K562 (cell line): ENCODE results near the gene KCTD16. TPM values are rescaled to one million over a fixed set of nuclear protein-coding genes. Genes with fewer than 3 reads are reported as not detected.

ENCODE experiments used
- ATAC-seq: fragments of 200-7000 bp; cut with Tn5 transposase; 3 replicates; pipeline ENCODE4 v1.9.1; 2020; ENCODE audit warnings: moderate library complexity
- BruUV-seq: library from RNA; stranded (reverse); fragments of 400-500 nt; replicated peaks from 2 replicates; lab custom pipeline; 2021; lab: Mats Ljungman, UMichigan
- CTCF ChIA-PET: fragments of 300-600 bp; formaldehyde crosslinking; extraction: SDS; loops from one replicate; lab custom pipeline; 2021; ENCODE audit warnings: low intra/inter-chr PET ratio; lab: Yijun Ruan, JAX
- POLR2A ChIA-PET: fragments of 300-600, 350-650 bp; sonication (Branson Sonifier 250); formaldehyde crosslinking; extraction: SDS; loops from one replicate; lab custom pipeline; 2021; ENCODE audit warnings: antibody characterized with exemption, inconsistent platforms; lab: Yijun Ruan, JAX
- DNase-seq, 4 experiments: peaks; one replicate each; pipeline versions ENCODE4 v3.0.0 to v3.0.0-alpha.2; 2011 to 2018; ENCODE audit warnings: low spot score in 3 of 4, mixed read lengths in 3 of 4; ENCODE audit errors: extremely low read depth in 1 of 4
- FAIRE-seq: peaks from 2 replicates; lab custom pipeline; 2011; peaks lifted over from hg19 to GRCh38; lab: Jason Lieb, UNC
- H2AFZ ChIP-seq: 2 replicates; pipeline ENCODE4 v1.6.0; 2011; ENCODE audit warnings: low read depth, low read length, control low read depth, inconsistent platforms
- H3K27ac ChIP-seq: fragments of 200-600 bp; 3 replicates; pipeline ENCODE4 v1.8.0; 2011; ENCODE audit warnings: low read depth, mild to moderate bottlenecking, control low read depth, inconsistent platforms, low read length, moderate library complexity, mixed read lengths; ENCODE audit errors: extremely low read depth
- H3K27me3 ChIP-seq, 2 experiments: fragments of 300-600 bp in 1 of 2; 2 replicates in 1 of 2; 3 replicates in 1 of 2; pipeline versions ENCODE4 v1.6.0 to v1.8.0; 2011; ENCODE audit warnings: inconsistent platforms in 2 of 2, low read length in 2 of 2, mild to moderate bottlenecking in 1 of 2, mixed read lengths in 1 of 2, moderate library complexity in 1 of 2; ENCODE audit not compliant: control insufficient read depth in 2 of 2, insufficient read depth in 2 of 2
- H3K36me3 ChIP-seq: fragments of 300-600 bp; 3 replicates; pipeline ENCODE4 v1.8.0; 2011; ENCODE audit warnings: mild to moderate bottlenecking, low read length, inconsistent platforms; ENCODE audit not compliant: control insufficient read depth, insufficient read depth
- H3K4me1 ChIP-seq, 2 experiments: fragments of 200-600 bp in 1 of 2; replicated peaks in 1 of 2; 2 replicates in 1 of 2; 3 replicates in 1 of 2; pipeline versions ENCODE4 v1.5.1 to v1.8.0; 2011; ENCODE audit warnings: inconsistent platforms in 2 of 2, low read length in 2 of 2, mild to moderate bottlenecking in 1 of 2, mixed read lengths in 1 of 2, moderate library complexity in 1 of 2; ENCODE audit not compliant: control insufficient read depth in 2 of 2, insufficient read depth in 2 of 2
- H3K4me2 ChIP-seq: 2 replicates; pipeline ENCODE4 v1.6.1; 2011; ENCODE audit warnings: low read length, control low read depth, inconsistent platforms, mixed read lengths; ENCODE audit not compliant: insufficient read depth
- H3K4me3 ChIP-seq: fragments of 200-600 bp; sonication (generic), shearing (Covaris generic); 2 replicates; pipeline ENCODE4 v1.5.1; 2016; ENCODE audit warnings: control low read depth, inconsistent platforms
- H3K79me2 ChIP-seq: fragments of 200-600 bp; 3 replicates; pipeline ENCODE4 v1.8.0; 2011; ENCODE audit warnings: low read length, inconsistent platforms; ENCODE audit not compliant: control insufficient read depth, insufficient read depth
- H3K9ac ChIP-seq, 2 experiments: 2 replicates each; pipeline versions ENCODE4 v1.6.0 to v1.6.1; 2011; ENCODE audit warnings: low read depth in 2 of 2, low read length in 2 of 2, control low read depth in 1 of 2, inconsistent platforms in 1 of 2, mild to moderate bottlenecking in 1 of 2, mixed read lengths in 1 of 2; ENCODE audit not compliant: insufficient read depth in 1 of 2
- H3K9me1 ChIP-seq: one replicate; pipeline ENCODE4 v1.6.0; 2011; ENCODE audit warnings: inconsistent platforms, mild to moderate bottlenecking, low read length, moderate library complexity; ENCODE audit not compliant: control insufficient read depth, insufficient read depth
- H3K9me3 ChIP-seq: replicated peaks from 2 replicates; pipeline ENCODE4 v1.5.1; 2011; ENCODE audit warnings: low read depth, low read length, inconsistent platforms; ENCODE audit not compliant: control insufficient read depth, insufficient read depth
- H4K20me1 ChIP-seq: replicated peaks from 2 replicates; pipeline ENCODE4 v1.6.1; 2011; ENCODE audit warnings: low read length, inconsistent platforms, mixed read lengths; ENCODE audit not compliant: control insufficient read depth, insufficient read depth
- ERF ChIP-seq: fragments of 450-650 bp; formaldehyde crosslinking; IDR thresholded peaks from 2 replicates; pipeline ENCODE4 v1.4.0; 2020; ENCODE audit warnings: mild to moderate bottlenecking, mixed read lengths
- MECOM ChIP-seq: fragments of 250-450 bp; sonication (Bioruptor Pico); IDR thresholded peaks from 2 replicates; pipeline ENCODE4 v1.8.0; 2022; ENCODE audit warnings: inconsistent platforms
- MEIS2 ChIP-seq: fragments of 450-650 bp; IDR thresholded peaks from 2 replicates; pipeline ENCODE4 v1.6.1; 2014; ENCODE audit warnings: mild to moderate bottlenecking; ENCODE audit not compliant: partially characterized antibody
- MTA3 ChIP-seq: fragments of 450-650 bp; formaldehyde crosslinking; IDR thresholded peaks from 2 replicates; pipeline ENCODE4 v1.6.1; 2017; ENCODE audit warnings: mild to moderate bottlenecking, borderline replicate concordance
- SAFB2 ChIP-seq: fragments of 200-400 bp; formaldehyde crosslinking; IDR thresholded peaks from 2 replicates; pipeline ENCODE4 v1.6.1; 2018; ENCODE audit warnings: borderline replicate concordance, low read length, low read depth, moderate library complexity; ENCODE audit not compliant: severe bottlenecking
- SRSF9 ChIP-seq: fragments of 200-400 bp; formaldehyde crosslinking; IDR thresholded peaks from 2 replicates; pipeline ENCODE4 v1.6.1; 2017; ENCODE audit warnings: low read depth, low read length, borderline replicate concordance
- TEAD1 ChIP-seq, 2 experiments: fragments of 450-650 bp in 1 of 2; sonication (generic) in 1 of 2; formaldehyde crosslinking; IDR thresholded peaks; 2 replicates each; pipeline versions ENCODE4 v1.4.0 to v1.8.0; 2020 to 2022; ENCODE audit warnings: mild to moderate bottlenecking in 2 of 2, missing genetic modification reagents in 1 of 2
- TRIM28 ChIP-seq: fragments of 450-650 bp; IDR thresholded peaks from 2 replicates; pipeline ENCODE4 v1.6.1; 2017
- WHSC1 ChIP-seq: IDR thresholded peaks from one replicate; pipeline ENCODE4 v1.6.1; 2012; ENCODE audit warnings: low read length, control low read depth, inconsistent platforms
- ZNF311 ChIP-seq: fragments of 250-450 bp; sonication (Bioruptor Pico); IDR thresholded peaks from 2 replicates; pipeline ENCODE4 v1.4.0; 2020; ENCODE audit warnings: mild to moderate bottlenecking, moderate library complexity
- WGBS: fragments of 100-300 bp; shearing (Covaris generic); methylation state at CpG from one replicate; pipeline ENCODE4 v1.1.6; 2016; ENCODE audit warnings: low coverage, mixed read lengths; ENCODE audit not compliant: insufficient coverage; ENCODE audit errors: missing lambda C conversion rate; 5-methylcytosine and 5-hydroxymethylcytosine counted together
- in situ Hi-C: fragments of 300-500 bp; cut with MboI; formaldehyde crosslinking; loops from 4 replicates; pipeline ENCODE4 v1.15.0; 2018; ENCODE audit warnings: inconsistent platforms, mixed read lengths
- intact Hi-C: fragments of 100-400 bp; cut with micrococcal nuclease; formaldehyde crosslinking; loops from 2 replicates; pipeline ENCODE4 v1.14.2; 2022
- polyA plus RNA-seq, 8 experiments: library from polyadenylated mRNA; depleted of rRNA in 4 of 8; stranded (reverse) in 5 of 8; unstranded in 3 of 8; fragments of >200 nt; fragmentation: Nextera tagmentation in 2 of 8; fragmentation: Illumina TruSeq in 1 of 8; extraction: Ambion mirVana in 2 of 8; extraction: Trizol in 1 of 8; gene quantifications; 2 replicates each; pipeline versions ENCODE4 v1.2.1 to v1.2.3, GENCODE V29; 2011 to 2014; ENCODE audit warnings: inconsistent platforms in 1 of 8, missing spikeins in 1 of 8
- total RNA-seq, 7 experiments: library from RNA; depleted of rRNA in 6 of 7; stranded (reverse); fragments of >200 nt in 6 of 7; fragmentation: Illumina TruSeq in 2 of 7; extraction: Trizol in 2 of 7; gene quantifications; 2 replicates each; pipeline versions ENCODE4 v1.2.1 to v1.2.3, GENCODE V29; 2011 to 2021; ENCODE audit warnings: low replicate concordance in 1 of 7
- TF ChIP-seq, protein P1 (sequence below), 2 experiments: fragments of 450-650 bp in 1 of 2; sonication (generic) in 1 of 2; formaldehyde crosslinking; conservative IDR thresholded peaks; 2 replicates each; pipeline versions ENCODE4 v1.4.0 to v1.8.1; 2020 to 2022; ENCODE audit warnings: mild to moderate bottlenecking in 1 of 2, missing genetic modification reagents in 1 of 2
- TF ChIP-seq, protein P2 (sequence below): fragments of 450-650 bp; formaldehyde crosslinking; IDR thresholded peaks from 2 replicates; pipeline ENCODE4 v1.4.0; 2020; ENCODE audit warnings: mild to moderate bottlenecking, mixed read lengths

The KCTD16 gene
- total and polyA plus RNA-seq, 9 of the 15 experiments (the other 6 are each of a cell fraction or from before 2014, with no cell fraction given) = 0.04 TPM; not detected in 8

DNA sequence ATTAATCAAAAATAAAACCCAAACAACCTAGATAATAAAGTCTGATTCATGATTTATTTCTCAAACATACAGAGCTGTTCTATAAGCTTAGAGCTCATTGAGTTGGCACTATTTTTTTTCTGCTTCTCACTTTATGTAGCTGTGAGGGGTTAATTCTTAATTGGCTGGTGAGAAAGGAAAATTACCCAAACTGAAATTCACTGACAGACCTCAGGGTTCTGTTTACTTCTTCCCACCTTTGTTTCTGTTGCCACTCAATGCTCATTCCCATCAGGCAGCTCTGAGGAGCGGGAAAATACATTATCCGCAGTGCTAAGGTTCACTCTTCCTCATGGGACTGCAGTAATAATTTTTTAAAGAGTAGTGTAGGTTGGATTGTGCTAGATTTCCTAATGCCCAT lies 139.9 kb downstream of the KCTD16 start:
- WGBS = 0% methylated on average over 2 of the region's 2 CpGs
- FAIRE-seq (no peak), ATAC-seq (no peak), DNase-seq (no peak)
- Histone ChIP-seq H3K4me1 (no peaks in the 10 kb centered on the region), H3K4me3 (no peak overlapping the region), H3K27me3 (no peaks in the 10 kb centered on the region), H3K79me2 (no peaks in the 10 kb centered on the region), H2AFZ (no peak overlapping the region), H3K36me3 (no peaks in the 10 kb centered on the region), H3K27ac (no peak overlapping the region), H3K9ac (no peak overlapping the region), H3K9me3 (no peaks in the 10 kb centered on the region; the same call in 1 of the 2 replicates), H3K9me1 (no peaks in the 10 kb centered on the region), H3K4me2 (no peak overlapping the region), H4K20me1 (no peaks in the 10 kb centered on the region)
- no TSS peak for BruUV-seq
- CTCF ChIA-PET = no interaction called here
- TF ChIP-seq MEIS2 = no peak
- in situ Hi-C loops = no loop called here
- intact Hi-C loops = no loop called here
- POLR2A ChIA-PET = no interaction called here

DNA sequence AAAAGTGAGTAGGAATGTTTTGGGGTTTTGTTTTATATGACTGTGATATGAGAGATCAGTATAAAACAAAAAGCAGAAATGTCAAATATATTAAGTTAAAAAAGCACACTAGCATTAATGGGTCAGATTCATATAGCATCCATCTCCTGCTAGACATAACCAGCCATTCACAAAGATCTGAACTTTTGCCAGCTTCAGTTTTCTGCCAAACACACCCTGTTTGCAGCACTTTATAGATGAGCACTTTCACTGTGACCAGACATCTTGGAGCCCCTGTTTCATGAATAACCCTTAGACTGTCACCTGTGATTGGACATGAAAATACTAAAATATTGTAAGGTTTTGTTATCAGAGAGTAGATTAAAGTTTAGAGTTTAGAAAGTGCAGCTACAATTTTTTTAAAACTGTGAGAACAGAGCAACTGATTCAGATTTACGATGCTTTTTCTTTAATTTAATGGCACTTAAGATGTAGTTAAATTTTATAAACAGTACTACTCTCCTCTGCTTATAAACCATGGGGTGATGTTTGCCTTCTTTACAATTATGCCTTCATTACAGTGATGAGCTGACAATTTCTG lies 142.6 kb downstream of the KCTD16 start:
- BruUV-seq = no TSS peak
- Histone ChIP-seq H3K4me2 (no peak overlapping the region), H3K36me3 (no peaks in the 10 kb centered on the region), H3K9ac (no peak overlapping the region), H3K27me3 (no peaks in the 10 kb centered on the region), H3K9me3 (no peaks in the 10 kb centered on the region; the same call in 1 of the 2 replicates), H3K27ac (no peak overlapping the region), H4K20me1 (no peaks in the 10 kb centered on the region), H3K4me3 (no peak overlapping the region), H3K4me1 (no peaks in the 10 kb centered on the region), H2AFZ (no peak overlapping the region), H3K79me2 (no peaks in the 10 kb centered on the region), H3K9me1 (no peaks in the 10 kb centered on the region)
- in situ Hi-C loops = no loop called here
- FAIRE-seq (no peak), ATAC-seq (no peak), DNase-seq (no peak)
- TF ChIP-seq WHSC1 (no peak), MTA3 (no peak), ERF (CRISPR knock-in tag) (no peak), TEAD1 (CRISPR knock-in tag; IDR thresholded peaks at IDR 0.05) (no peak), MECOM (no peak), SRSF9 (no peak), ZNF311 (CRISPR knock-in tag) (no peak), TRIM28 (no peak), SAFB2 (no peak)
- TF ChIP-seq, protein P1, sequence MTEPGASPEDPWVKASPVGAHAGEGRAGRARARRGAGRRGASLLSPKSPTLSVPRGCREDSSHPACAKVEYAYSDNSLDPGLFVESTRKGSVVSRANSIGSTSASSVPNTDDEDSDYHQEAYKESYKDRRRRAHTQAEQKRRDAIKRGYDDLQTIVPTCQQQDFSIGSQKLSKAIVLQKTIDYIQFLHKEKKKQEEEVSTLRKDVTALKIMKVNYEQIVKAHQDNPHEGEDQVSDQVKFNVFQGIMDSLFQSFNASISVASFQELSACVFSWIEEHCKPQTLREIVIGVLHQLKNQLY (CRISPR knock-in tag; conservative IDR thresholded peaks at IDR 0.05) = no peak
- TF ChIP-seq, protein P2, sequence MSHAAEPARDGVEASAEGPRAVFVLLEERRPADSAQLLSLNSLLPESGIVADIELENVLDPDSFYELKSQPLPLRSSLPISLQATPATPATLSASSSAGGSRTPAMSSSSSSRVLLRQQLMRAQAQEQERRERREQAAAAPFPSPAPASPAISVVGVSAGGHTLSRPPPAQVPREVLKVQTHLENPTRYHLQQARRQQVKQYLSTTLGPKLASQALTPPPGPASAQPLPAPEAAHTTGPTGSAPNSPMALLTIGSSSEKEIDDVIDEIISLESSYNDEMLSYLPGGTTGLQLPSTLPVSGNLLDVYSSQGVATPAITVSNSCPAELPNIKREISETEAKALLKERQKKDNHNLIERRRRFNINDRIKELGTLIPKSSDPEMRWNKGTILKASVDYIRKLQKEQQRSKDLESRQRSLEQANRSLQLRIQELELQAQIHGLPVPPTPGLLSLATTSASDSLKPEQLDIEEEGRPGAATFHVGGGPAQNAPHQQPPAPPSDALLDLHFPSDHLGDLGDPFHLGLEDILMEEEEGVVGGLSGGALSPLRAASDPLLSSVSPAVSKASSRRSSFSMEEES (CRISPR knock-in tag) = no peak
- intact Hi-C loops = no loop called here
- ChIA-PET POLR2A (no interaction called here), CTCF (no interaction called here)
- 0% methylated on average over 1 of the region's 1 CpG for WGBS
